Measurements from ENCODE around the gene MEIS3.

The MEIS3 gene

DNA sequence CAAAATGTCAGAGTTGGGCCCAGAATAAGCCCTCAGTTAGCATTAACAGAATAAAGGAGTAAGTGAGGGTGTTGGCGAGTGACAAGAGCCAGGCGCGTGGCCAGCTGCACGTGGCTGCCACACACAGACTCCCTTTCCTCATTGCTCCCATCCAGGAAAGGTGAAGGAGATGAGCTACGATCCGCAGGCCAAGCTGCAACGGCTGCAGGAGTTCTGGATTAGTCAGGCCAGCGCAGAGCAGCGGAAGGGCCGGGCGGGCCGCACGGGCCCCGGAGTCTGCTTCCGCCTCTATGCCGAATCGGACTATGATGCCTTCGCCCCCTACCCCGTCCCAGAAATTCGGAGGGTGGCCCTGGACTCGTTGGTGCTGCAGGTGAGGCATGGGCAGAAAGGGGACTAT lies 57.0 kb downstream of the MEIS3 start:
- no peak for DNase-seq (ENCODE audit: low read depth in 2 of 2)

GRCh38 chr19:47358936-47359335 lies 60.4 kb downstream of the MEIS3 start:
- no peak for DNase-seq (ENCODE audit: low read depth in 2 of 2)

- no peak for DNase-seq (ENCODE audit: low read depth in 2 of 2)
These were observed 61.3 kb downstream of the MEIS3 start for GRCh38 chr19:47357788-47358680.

DNA sequence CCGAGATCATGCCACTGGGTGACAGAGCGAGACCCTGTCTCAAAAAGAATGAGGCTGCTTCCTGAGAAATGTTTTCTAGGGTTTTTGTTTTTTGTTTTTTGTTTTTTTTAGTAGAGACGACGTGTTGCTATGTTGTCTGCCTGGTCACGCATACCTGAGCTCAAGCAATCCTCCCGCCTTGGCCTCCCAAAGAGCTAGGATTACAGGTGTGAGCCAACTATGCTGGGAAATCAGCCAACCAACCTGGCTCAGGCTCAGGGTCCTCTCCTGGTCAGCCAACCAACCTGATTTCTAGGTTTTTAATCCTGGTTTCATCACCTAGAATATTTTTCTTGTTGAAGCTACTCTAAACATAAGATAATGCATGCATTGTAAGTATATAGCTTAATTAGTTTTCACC lies 62.4 kb downstream of the MEIS3 start:
- no peak for DNase-seq (ENCODE audit: low read depth in 2 of 2)

GRCh38 chr19:47353307-47353712 lies 66.0 kb downstream of the MEIS3 start:
- no peak for DNase-seq (ENCODE audit: low read depth in 2 of 2)

Data from activated CD8-positive, alpha-beta memory T cell treated with anti-CD3 and anti-CD28 coated beads for 4 hours (primary cell).